Brain microvascular endothelial cell (primary cell): ENCODE data around the gene TAS2R16.

ENCODE experiments used
- DNase-seq: peaks from one replicate; pipeline ENCODE4 v3.0.0-alpha.2; 2020
- H3K27ac ChIP-seq: fragments of 250-450 bp; sonication (Bioruptor Pico); 2 replicates; pipeline ENCODE4 v1.5.1; 2020; ENCODE audit warnings: mild to moderate bottlenecking, moderate library complexity
- H3K27me3 ChIP-seq: fragments of 250-450 bp; sonication (Bioruptor Pico); replicated peaks from 2 replicates; pipeline ENCODE4 v1.5.1; 2020; ENCODE audit warnings: mild to moderate bottlenecking
- H3K36me3 ChIP-seq: fragments of 250-450 bp; sonication (Bioruptor Pico); replicated peaks from 2 replicates; pipeline ENCODE4 v1.5.1; 2020; ENCODE audit warnings: mild to moderate bottlenecking
- H3K4me3 ChIP-seq: 2 replicates; pipeline ENCODE4 v1.5.1; 2011; ENCODE audit warnings: low read depth, mild to moderate bottlenecking, control low read depth, low read length, moderate library complexity
- CTCF ChIP-seq: IDR thresholded peaks from 2 replicates; pipeline ENCODE4 v1.5.1; 2011; ENCODE audit warnings: low read depth, mild to moderate bottlenecking, moderate library complexity, low read length, control low read depth, inconsistent platforms; ENCODE audit errors: missing control alignments
- in situ Hi-C: cut with HindIII; loops from 2 replicates; pipeline ENCODE4 v1.10.0; 2017; ENCODE audit warnings: low sequenced_read_pairs, low pct_ligation_motif_present

The TAS2R16 gene

GRCh38 chr7:122987463-122987862, 8.0 kb downstream of the TAS2R16 start:
- no peak for TF ChIP-seq CTCF
- Histone ChIP-seq H3K27ac (no peak overlapping the region), H3K4me3 (no peak overlapping the region), H3K36me3 (no peaks in the 10 kb centered on the region), H3K27me3 (no peaks in the 10 kb centered on the region)
- no peak for DNase-seq
- in situ Hi-C loops, result no loop called here

- Histone ChIP-seq H3K4me3 (no peak overlapping the region), H3K36me3 (no peaks in the 10 kb centered on the region), H3K27ac (no peak overlapping the region), H3K27me3 (no peaks in the 10 kb centered on the region)
- TF ChIP-seq CTCF, result no peak
- no peak for DNase-seq
- in situ Hi-C loops, result no loop called here
Observed at GRCh38 chr7:122984021-122984420, 11.5 kb downstream of the TAS2R16 start.

- no peaks in the 10 kb centered on the region for H3K36me3 ChIP-seq
- TF ChIP-seq CTCF, result no peak
- in situ Hi-C loops, result no loop called here
- no peak overlapping the region for H3K27ac ChIP-seq
- H3K4me3 ChIP-seq, result no peak overlapping the region
- no peaks in the 10 kb centered on the region for H3K27me3 ChIP-seq
- DNase-seq, result no peak
Observed at GRCh38 chr7:122983261-122983660, 12.2 kb downstream of the TAS2R16 start.

- Histone ChIP-seq H3K27ac (no peak overlapping the region), H3K4me3 (no peak overlapping the region), H3K27me3 (no peaks in the 10 kb centered on the region), H3K36me3 (no peaks in the 10 kb centered on the region)
- in situ Hi-C loops, result no loop called here
- TF ChIP-seq CTCF, result no peak
- DNase-seq, result no peak
Observed at GRCh38 chr7:122975341-122975740, 20.2 kb downstream of the TAS2R16 start.

- no peak overlapping the region for H3K27ac ChIP-seq
- no peaks in the 10 kb centered on the region for H3K36me3 ChIP-seq
- no peak for TF ChIP-seq CTCF
- H3K27me3 ChIP-seq, result no peaks in the 10 kb centered on the region
- no peak for DNase-seq
- no peak overlapping the region for H3K4me3 ChIP-seq
- in situ Hi-C loops, result no loop called here
Observed at GRCh38 chr7:122974229-122974628, 21.3 kb downstream of the TAS2R16 start.

- H3K36me3 ChIP-seq, result no peaks in the 10 kb centered on the region
- no peak overlapping the region for H3K4me3 ChIP-seq
- no peak for TF ChIP-seq CTCF
- DNase-seq, result no peak
- no peak overlapping the region for H3K27ac ChIP-seq
- no peaks in the 10 kb centered on the region for H3K27me3 ChIP-seq
- in situ Hi-C loops, result no loop called here
Observed at GRCh38 chr7:122972056-122972455, 23.4 kb downstream of the TAS2R16 start.
